Activated CD4-positive, alpha-beta T cell treated with anti-CD3 and anti-CD28 coated beads, Interleukin-2, amount 50 U/mL, for 24 hours (primary cell): Measurements from ENCODE around the gene CLEC10A.
"Not testable (repeated sequence)": the region's sequence is repeated elsewhere in the genome, so short reads cannot be mapped to it uniquely, and the experiment has no call there.

ENCODE experiments used
- DNase-seq, 2 donors: peaks; one replicate each; pipeline ENCODE4 v3.0.0-alpha.2; 2020; ENCODE audit warnings: low read depth in 1 of 2, low spot score in 1 of 2

CLEC10A gene

DNA sequence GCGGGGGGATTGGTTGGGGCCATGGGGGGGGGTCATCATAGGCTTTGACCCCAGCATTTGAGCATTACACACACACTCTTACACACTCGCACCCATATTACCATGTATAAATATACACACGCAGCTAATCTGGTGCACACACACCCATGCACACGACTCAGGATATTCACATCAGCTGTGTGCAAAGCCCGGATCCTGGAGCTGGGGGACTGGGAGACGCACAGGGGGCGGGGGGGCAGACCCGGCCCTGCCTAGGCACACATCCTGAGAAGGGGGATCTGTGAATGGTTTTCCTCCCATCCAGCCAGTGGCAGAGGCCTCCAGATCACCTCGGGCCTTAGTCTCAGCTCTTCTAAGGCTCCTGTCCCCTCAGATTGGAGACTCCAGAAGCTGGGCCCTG, 28.9 kb upstream of the CLEC10A start:
- no peak for DNase-seq

DNA sequence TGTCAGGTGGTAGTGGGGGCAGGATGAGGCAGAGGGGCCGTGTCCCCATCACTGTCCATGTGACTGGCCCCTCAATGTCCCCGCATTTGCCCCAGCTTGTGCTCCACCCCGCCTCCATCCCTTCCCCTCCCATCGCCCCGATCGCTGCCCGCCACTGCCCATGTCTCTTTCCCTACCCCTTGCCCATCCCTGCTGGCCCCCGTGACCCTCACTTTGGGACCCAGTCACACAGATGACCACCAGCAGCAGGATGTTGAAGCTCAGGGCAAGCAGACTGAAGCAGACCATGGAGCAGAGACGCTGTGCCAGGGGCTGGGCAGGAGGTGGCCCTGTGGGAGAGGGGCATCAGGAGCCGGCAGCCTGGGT, 28.5 kb upstream of the CLEC10A start:
- no peak for DNase-seq

GRCh38 chr17:7107795-7108559, 27.9 kb upstream of the CLEC10A start:
- no peak for DNase-seq

DNA sequence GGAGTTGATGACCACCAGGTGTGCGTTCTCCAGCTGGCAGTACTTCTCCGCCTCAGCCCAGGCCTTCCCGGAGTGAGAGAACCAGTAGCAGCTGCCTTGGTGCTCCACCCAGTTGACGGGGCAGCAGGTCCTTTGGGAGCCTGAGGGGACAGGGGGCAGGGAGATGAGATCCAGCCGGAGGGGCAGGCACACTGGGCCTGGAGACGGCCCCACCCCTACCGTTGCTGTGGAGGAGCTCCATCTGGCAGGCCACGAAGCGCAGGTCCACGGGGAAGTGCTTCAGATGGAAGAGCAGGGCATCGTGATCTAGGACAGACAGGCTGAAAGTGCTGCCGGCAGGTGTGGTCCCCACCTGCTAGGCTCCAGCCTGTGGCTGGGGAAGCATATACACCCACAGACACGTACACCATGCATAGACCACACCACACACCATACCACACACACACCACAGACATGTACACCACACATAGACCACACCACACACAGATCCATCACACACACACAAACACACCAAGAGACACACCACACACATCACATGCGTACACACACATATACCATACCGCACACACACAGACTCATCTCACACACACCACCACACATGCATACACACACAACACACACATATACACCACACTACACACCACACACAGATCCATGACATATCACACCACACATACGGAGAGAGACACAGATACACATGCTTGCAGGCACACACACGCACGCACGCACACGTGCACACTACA, 27.1 kb upstream of the CLEC10A start:
- no peak for DNase-seq

DNA sequence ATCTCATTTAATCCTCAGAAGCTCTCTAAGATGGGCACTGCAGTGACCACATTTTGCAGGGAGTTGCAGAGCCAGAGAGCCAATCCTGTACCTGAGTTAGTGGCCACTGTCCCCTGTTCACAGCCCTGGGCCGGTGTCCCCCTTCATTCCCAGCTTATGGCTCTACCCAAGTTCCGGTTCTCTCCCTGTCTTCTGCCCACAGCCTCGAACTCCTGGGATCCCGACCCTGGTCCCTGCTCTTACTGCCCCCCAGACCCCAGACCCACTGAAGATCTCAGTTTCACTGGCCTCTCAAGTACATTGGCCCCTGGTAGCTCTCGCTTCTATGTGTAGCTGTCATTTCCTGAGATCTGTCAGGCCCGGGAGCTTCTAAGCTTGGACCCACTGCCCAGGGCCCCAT, 22.4 kb upstream of the CLEC10A start:
- no peak for DNase-seq

GRCh38 chr17:7101531-7101930, 21.5 kb upstream of the CLEC10A start:
- no peak for DNase-seq

DNA sequence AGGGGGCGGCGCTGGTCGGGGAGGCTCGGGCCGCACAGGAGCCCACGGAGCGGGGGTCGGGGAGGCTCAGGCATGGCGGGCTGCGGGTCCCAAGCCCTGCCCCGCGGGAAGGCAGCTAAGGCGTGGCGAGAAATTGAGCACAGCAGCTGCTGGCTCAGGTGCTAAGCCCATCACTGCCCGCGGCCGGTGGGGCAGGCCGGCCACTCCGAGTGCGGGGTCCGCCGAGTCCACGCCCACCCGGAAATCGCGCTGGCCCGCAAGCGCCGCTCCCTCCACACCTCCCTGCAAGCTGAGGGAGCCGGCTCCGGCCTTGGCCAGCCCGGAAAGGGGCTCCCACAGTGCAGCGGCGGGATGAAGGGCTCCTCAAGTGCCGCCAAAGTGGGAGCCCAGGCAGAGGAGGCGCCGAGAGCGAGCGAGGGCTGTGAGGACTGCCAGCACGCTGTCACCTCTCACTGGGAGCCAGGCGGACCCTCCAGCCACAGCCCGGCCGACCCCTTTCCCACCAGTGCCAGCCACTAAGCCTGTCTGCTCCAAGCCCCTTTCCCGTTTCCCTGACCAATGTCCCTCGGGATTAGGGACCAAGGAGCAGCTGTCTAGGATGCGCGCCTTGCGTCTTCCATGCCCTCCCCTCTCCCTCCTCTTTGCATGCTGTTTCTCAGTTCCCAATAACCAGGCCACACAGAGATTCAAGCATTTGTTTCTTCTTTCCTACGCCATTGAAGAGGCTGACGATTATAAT, 20.8 kb upstream of the CLEC10A start:
- not testable (repeated sequence) for DNase-seq

DNA sequence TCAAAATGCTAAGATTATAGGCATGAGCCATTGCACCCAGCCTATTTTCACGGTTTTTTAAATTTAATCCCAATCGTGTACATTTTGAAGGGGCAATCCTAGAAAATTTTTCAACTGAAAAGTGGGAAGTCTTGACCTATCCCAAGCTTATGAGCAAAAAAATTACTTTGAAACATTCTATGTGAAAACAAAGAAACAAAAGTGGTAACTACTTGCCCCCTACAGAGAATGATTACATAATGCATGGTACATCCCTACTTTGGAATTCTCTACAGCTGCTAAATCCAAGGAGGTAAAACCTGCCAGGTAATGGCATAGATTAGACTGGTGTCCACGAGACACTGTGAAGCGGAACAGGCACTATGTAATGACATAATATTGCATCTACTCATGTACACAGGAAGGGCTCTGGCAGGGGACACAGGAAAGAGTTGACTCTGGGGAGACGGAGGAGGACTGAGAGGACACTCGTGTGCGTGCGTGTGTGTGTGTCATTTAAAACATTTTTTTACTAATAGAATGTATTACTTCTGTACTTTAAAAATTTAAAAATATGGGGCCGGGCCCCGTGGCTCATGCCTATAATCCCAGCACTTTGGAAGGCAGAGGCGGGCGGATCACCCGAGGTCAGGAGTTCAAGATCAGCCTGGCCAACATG, 18.9 kb upstream of the CLEC10A start:
- no peak for DNase-seq

GRCh38 chr17:7097940-7098339, 17.9 kb upstream of the CLEC10A start:
- no peak for DNase-seq

DNA sequence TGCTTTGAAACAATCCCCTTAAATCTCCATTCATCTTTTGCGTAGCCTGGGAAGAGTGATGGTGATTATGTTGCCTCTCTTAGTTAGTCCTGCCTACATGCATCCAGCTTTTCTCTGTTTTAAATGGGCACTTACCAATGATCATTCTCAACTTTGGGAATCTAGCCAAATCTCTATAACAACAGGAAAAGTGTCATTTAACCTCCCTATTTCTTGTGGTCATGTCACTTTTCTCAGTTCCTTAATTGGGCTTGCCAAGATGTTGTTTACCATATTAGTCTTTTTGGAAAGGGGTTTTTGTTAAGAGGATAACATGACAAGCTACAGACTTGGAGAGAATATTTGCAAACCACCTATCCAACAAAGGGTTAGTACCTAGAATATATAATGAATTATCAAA, 15.6 kb upstream of the CLEC10A start:
- no peak for DNase-seq

GRCh38 chr17:7094652-7095019, 14.6 kb upstream of the CLEC10A start:
- no peak for DNase-seq

DNA sequence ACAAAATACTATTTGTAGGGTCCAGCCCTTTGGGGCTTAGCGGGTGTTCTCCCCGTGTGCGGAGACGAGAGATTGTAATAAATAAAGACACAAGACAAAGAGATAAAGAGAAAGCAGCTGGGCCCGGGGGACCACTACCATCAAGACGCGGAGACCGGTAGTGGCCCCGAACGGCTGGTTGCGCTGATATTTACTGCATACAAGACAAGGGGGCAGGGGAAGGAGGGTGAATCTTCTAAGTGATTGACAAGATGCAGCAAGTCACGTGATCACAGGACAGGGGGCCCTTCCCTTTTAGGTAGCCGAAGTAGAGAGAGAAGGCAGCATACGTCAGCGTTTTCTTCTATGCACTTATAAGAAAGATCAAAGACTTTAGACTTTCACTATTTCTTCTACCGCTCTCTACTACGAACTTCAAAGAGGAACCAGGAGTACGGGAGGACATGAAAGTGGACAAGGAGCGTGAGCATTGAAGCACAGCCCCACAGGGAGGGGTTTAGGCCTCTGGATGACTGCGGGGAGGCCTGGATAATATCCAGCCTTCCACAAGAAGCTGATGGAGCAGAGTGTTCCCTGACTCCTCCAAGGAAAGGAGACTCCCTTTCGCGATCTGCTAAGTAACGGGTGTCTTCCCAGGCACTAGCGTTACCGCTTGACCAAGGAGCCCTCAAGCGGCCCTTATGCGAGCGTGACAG, 11.4 kb upstream of the CLEC10A start:
- not testable (repeated sequence) for DNase-seq

DNA sequence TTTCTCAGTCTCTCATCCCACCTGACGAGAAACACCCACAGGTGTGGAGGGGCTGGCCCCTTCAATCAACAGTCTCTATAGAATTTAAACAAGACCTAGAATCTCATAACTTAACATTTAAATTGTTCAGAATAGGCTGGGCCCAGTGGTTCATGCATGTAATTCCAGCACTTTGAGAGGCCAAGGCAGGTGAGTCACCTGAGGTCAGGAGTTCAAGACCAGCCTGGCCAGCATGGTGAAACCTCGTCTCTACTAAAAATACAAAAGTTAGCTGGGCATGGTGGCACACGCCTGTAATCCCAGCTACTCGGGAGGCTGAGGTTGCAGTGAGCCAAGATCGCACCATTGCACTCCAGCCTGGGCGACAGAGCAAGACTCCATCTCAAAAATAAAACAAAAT, 9.5 kb upstream of the CLEC10A start:
- DNase-seq: not testable (repeated sequence)

GRCh38 chr17:7088442-7088841, 8.4 kb upstream of the CLEC10A start:
- DNase-seq: not testable (repeated sequence)

DNA sequence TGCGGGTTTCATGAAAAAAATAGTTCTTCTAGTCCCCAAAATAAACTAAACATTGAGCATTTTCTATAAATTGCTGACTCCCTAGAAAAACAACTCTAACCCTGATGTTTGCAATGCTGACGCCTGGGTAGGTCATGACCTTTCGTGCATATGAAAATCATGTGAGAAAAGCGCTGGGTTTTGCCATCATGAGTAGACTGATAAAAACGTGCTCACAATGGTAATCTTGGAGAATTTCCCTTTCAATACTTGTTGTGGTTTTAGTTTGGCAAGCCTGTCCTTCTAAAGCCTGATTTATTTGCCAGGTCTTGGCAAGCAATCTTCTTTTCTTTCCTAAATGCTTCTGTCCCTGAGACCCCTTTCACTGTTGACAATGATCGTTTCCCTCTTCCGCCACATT, 4.0 kb upstream of the CLEC10A start:
- no peak for DNase-seq

DNA sequence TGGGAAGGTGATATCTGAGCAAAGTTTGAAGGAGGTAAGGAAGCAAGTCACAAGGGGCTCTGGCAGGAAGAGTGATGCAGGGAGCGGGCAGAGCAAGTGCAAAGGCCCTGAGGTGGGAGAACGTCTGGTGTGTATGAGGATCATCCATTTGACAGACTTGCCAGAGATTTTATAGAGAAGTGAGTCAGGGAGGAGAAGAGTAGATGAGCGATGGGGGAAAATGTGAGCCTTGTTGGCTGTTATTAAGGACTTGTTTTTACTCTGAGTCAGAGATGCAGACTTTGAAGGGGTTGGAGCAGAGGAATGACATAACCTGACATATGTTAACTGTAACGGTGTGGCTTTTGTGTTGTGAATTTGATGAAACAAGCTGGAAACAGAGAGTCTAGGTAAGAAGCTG, 3.5 kb upstream of the CLEC10A start:
- no peak for DNase-seq

DNA sequence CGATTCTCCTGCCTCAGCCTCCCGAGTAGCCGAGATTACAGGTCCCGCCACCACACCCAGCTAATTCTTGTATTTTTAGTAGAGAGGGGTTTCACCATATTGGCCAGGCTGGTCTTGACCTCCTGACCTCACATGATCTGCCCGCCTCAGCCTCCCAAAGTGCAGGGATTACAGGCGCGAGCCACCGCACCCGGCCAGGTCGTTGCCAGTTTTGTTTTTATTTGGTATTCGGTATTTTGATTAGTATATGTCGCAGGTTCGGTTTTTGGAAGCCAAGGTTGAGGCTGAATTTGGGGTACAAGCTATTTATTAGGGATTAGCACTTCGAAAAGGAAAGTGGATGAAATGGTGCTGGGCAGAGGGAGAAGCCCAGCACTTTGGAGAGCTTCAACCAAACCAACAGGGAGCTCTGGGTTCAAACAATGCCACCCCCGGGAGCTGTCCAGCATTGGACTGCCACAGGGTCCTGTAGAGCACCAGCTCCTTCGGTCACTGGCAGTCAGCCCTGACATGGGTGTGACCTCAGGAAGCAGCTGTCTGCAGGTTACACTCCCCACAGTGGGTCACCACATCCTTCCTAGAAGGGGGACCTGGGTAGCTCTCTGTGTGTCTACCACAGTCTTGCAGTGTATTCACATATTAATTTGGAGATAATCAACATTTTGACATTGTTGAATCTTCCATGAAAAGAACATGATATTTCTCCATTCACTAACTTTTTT, 1.5 kb upstream of the CLEC10A start:
- no peak for DNase-seq

DNA sequence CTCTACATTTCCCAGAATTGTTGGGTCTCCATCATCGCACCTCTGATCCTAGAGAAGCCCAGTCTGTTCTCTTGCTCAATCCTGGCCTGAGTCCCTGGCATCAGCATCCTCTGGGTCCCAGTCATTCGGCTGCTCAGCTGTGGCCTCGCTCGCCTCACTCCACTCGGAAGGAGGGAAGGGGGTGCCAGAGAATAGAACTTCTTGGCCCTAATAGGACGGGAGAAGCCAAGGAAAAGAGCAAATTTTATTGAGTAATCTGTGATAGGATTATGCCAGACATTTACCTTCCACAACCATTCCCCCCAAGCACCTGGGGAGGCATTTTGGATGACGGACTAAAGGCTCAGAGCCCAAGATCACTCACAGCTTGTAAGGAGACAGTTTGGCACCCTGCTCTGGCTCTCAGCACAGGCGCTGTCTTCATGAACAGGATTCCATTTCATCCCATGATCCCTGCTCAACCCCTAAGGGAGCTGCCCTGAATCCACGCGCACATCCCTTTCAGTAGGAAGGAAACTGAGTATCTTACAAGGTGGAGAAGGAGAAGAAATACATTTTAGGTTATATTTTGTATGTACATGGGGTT, 498 bp upstream of the CLEC10A start:
- DNase-seq: no peak

DNA sequence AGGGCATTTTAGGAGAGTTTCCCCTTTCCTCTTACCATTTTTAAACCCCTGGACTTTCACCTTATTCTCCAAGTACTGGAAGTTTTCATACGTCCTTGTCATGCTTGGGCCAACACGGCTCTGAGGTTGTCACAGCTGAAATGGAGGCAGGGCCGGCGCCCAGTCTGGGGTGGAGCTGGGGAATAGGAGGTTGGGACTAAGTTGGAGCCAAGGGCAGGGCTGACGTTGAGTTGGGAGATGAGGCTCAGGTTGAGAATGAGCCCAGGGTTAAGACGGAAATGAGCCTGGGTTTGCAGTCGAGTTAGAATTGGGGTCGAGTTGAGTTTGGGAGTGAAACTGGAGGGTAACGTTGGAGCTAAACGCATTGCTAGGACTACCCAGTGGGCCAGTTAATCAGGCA, 1.3 kb downstream of the CLEC10A start:
- no peak for DNase-seq

GRCh38 chr17:7077911-7078546, 2.0 kb downstream of the CLEC10A start:
- DNase-seq: no peak
